PFSK-1 (cell line): Measurements from ENCODE around the gene SH2B3.

Experiments
- FOXP2 ChIP-seq: optimal IDR thresholded peaks from 2 replicates; pipeline ENCODE3; 2011; ENCODE audit warnings: borderline replicate concordance, control low read depth, inconsistent platforms; ENCODE audit not compliant: insufficient read depth; ENCODE audit errors: extremely low read length, extremely low read depth
- POLR2AphosphoS5 ChIP-seq: IDR thresholded peaks from 2 replicates; pipeline ENCODE4 v1.6.1; 2012; ENCODE audit warnings: low read depth, mild to moderate bottlenecking, control low read depth, low read length, moderate library complexity
- SIN3A ChIP-seq: IDR thresholded peaks from 2 replicates; pipeline ENCODE4 v1.6.1; 2012; ENCODE audit warnings: mild to moderate bottlenecking, low read length, moderate library complexity, borderline replicate concordance; ENCODE audit not compliant: insufficient read depth
- TAF1 ChIP-seq: IDR thresholded peaks from 2 replicates; pipeline ENCODE4 v1.6.1; 2012; ENCODE audit warnings: low read length, control low read depth, borderline replicate concordance; ENCODE audit not compliant: insufficient read depth
- TF ChIP-seq, protein P1 (sequence below), 2 experiments: IDR thresholded peaks; 2 replicates each; pipeline versions ENCODE4 v1.6.1 to v1.8.0; 2011 to 2012; ENCODE audit warnings: low read depth in 2 of 2, low read length in 2 of 2, control low read depth in 1 of 2, inconsistent platforms in 1 of 2, mild to moderate bottlenecking in 1 of 2, moderate library complexity in 1 of 2; ENCODE audit not compliant: insufficient read depth in 1 of 2

Gene SH2B3

DNA sequence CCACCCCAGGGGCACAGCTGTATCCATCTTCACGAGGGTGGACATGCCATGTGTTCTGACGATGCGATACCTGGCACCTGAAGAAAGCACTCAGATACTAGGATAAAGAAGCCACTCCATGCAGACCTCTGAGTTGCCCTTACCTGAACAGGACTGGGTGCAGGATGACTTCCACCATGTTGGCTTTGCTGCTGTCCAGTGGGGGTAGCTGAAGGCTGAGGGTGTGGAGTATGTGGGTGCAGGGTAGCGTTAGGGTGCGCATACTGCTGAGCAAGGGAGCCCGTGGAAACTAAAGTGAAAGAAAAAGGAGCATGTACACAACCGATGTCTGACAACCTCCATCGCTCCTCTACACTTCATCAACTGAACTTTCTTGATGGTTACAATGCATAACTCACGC is 51.3 kb downstream of the SH2B3 start:
- TF ChIP-seq FOXP2, result no peak
- TF ChIP-seq, protein P1, sequence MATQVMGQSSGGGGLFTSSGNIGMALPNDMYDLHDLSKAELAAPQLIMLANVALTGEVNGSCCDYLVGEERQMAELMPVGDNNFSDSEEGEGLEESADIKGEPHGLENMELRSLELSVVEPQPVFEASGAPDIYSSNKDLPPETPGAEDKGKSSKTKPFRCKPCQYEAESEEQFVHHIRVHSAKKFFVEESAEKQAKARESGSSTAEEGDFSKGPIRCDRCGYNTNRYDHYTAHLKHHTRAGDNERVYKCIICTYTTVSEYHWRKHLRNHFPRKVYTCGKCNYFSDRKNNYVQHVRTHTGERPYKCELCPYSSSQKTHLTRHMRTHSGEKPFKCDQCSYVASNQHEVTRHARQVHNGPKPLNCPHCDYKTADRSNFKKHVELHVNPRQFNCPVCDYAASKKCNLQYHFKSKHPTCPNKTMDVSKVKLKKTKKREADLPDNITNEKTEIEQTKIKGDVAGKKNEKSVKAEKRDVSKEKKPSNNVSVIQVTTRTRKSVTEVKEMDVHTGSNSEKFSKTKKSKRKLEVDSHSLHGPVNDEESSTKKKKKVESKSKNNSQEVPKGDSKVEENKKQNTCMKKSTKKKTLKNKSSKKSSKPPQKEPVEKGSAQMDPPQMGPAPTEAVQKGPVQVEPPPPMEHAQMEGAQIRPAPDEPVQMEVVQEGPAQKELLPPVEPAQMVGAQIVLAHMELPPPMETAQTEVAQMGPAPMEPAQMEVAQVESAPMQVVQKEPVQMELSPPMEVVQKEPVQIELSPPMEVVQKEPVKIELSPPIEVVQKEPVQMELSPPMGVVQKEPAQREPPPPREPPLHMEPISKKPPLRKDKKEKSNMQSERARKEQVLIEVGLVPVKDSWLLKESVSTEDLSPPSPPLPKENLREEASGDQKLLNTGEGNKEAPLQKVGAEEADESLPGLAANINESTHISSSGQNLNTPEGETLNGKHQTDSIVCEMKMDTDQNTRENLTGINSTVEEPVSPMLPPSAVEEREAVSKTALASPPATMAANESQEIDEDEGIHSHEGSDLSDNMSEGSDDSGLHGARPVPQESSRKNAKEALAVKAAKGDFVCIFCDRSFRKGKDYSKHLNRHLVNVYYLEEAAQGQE (IDR thresholded peaks at IDR 0.05; ENCODE audit: insufficient read depth in 1 of 2, low read depth in 2 of 2, low read length in 2 of 2), result no peak
- TF ChIP-seq SIN3A, result no peak
- no peak for TF ChIP-seq TAF1
- no peak for TF ChIP-seq POLR2AphosphoS5

- TF ChIP-seq SIN3A (no peak), FOXP2 (no peak), POLR2AphosphoS5 (no peak), TAF1 (no peak)
- TF ChIP-seq, protein P1 (IDR thresholded peaks at IDR 0.05; ENCODE audit: insufficient read depth in 1 of 2, low read depth in 2 of 2, low read length in 2 of 2), result no peak
Observed at GRCh38 chr12:111457577-111457976, 51.9 kb downstream of the SH2B3 start.

GRCh38 chr12:111458546-111459172 is 52.9 kb downstream of the SH2B3 start:
- TF ChIP-seq FOXP2 (no peak), SIN3A (no peak), TAF1 (no peak), POLR2AphosphoS5 (no peak)
- TF ChIP-seq, protein P1 (IDR thresholded peaks at IDR 0.05; ENCODE audit: insufficient read depth in 1 of 2, low read depth in 2 of 2, low read length in 2 of 2), result no peak

DNA sequence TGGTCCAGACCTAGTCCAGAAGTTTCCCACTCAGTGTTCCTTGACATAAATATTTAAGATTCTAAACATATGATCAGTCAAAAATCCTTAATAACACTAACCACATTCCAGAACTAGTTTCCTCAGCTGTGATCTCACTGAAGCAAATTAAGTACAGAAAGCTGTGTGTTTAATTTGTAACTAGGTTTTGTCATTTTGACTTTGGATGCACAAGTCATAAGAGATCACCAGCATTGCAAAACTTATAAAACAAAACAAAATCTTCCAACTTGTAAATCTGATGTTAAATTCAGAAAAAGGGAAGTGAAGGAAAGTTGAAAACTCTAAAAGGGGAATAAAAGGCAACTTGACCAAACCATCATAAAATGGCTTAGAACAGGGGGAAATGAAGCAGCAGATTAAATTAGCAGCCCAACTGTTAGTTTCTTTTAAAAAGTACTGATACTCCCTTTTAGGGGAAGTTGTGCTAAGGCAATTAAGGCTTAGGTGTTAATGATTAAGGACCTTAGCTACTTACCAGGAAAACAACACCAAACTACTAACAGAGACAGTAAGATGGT is 56.6 kb downstream of the SH2B3 start:
- TF ChIP-seq POLR2AphosphoS5, result no peak
- TF ChIP-seq, protein P1 (IDR thresholded peaks at IDR 0.05; ENCODE audit: insufficient read depth in 1 of 2, low read depth in 2 of 2, low read length in 2 of 2), result no peak
- TF ChIP-seq FOXP2, result no peak
- no peak for TF ChIP-seq SIN3A
- TF ChIP-seq TAF1, result no peak
